Stimulated activated CD4-positive, alpha-beta T cell treated with anti-CD3 and anti-CD28 coated beads, Interleukin-2, amount 100 ng/mL, for 24 hours (primary cell): ENCODE results near the gene SH3GL3.

Source experiments
- DNase-seq, 2 donors: peaks; one replicate each; pipeline ENCODE4 v3.0.0-alpha.2; 2020

The SH3GL3 gene

DNA sequence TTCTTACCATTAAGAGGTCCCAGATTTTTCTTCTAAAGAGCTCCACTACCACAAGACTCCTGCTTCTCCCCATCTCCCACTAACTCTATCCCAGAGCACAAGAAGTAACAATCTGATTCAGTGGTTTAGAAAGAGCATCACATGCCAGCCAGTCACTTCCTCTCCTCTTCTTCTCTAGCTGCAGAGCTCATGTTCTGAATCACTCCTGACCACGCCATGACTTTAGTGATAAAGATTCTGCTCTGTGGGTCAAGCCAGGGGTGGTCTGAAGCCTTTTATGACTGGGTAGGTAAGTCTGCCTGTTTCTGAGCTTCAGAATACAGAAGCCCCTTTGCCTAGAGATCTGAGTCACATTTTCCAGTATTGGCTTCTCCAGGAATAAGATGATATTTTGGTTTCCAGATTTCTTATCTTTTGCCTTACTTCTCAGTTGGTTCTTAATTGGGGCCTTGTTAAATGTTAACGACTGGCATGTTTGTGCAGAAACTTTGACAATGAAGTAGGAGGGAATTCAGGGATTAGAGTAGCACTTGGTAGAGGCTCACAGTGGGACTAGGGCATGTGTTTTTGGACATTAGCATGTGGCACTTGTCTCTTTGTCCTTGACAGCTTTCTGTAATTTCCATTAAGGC lies 179.1 kb downstream of the SH3GL3 start:
- DNase-seq = no peak

DNA sequence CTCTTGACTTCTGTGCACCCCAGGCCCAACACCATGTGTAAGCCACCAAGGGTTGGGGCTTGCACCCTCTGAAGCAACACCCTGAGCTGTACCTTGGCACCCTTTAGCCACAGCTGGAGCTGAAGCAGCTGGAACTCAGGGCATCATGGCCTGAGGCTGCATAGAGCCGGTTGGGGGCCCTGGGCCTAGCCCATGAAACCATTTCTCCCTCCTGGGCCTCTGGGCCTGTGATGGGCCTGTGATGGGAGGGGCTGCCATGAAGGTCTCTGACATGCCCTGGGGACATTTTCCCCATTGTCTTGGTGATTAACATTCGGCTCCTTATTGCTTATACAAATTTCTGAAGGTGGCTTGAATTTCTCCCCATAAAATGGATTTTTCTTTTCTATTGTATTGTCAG lies 184.4 kb downstream of the SH3GL3 start:
- DNase-seq = no peak

DNA sequence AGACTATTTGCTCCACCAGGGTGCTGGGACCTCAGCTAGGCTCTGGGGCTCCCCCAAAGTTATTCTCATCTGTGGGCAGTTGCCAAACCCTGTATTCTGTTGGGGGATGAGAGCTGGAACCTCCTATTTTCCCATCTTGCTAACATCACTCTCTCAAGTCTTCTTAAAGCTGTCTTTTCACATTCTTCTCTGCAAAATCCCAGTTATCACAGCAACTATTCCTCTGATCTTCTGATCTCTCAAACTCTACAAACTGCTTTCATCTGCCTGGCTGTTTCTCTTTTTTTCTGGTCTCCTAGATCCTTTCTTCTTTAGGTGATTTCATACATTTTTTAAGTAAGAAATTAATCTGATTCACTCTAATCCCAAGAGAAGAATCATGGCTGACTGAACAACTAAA lies 196.1 kb downstream of the SH3GL3 start:
- no peak for DNase-seq

GRCh38 chr15:83644439-83644838 lies 197.3 kb downstream of the SH3GL3 start:
- DNase-seq = no peak

- no peak for DNase-seq
Measured at GRCh38 chr15:83650831-83651230, 203.7 kb downstream of the SH3GL3 start.

DNA sequence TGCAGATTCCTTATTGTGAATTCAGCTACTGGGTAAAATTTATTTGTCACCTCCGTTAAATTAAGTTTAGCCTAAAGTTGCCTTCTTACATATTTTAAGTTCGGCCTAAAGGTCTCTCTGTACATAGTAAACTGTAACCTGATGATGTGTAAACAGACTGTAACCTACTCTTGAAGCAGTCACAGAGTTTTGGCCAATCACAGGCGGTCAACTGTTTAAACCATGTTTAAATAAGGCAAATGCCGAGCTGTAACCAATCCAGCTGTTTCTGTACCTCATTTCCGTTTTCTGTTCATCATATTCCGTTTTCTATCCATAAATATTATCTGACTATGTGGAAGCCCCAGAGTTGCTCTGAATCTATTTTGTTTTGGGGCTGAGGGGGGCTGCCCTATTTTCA lies 204.4 kb downstream of the SH3GL3 start:
- DNase-seq = no peak

GRCh38 chr15:83652626-83653204 lies 205.6 kb downstream of the SH3GL3 start:
- no peak for DNase-seq

DNA sequence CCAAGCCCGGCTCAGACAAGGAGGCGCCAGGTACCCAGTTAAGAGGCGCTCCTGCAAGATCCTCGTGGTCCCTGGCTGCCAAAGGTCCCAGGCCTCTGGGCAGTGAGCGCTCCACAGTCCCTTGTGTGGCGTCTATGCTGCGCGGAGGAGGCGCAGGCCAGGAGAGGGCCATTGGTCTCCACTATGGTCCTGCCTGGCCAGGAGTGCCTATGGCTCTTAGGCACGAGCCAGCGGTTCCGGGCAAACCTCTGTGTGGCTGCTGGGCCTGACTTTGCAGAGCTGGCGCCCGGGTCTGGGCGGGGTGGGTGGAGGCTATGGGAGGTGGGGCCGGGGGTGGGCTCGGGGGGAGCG lies 206.1 kb downstream of the SH3GL3 start:
- DNase-seq = no peak

GRCh38 chr15:83653639-83654378 lies 206.7 kb downstream of the SH3GL3 start, which contains the start of gene ADAMTSL3:
ADAMTSL3 (plus strand) TSS chr15:83654123; CDS start chr15:83655762, 1,639 bp downstream.
- no peak for DNase-seq

DNA sequence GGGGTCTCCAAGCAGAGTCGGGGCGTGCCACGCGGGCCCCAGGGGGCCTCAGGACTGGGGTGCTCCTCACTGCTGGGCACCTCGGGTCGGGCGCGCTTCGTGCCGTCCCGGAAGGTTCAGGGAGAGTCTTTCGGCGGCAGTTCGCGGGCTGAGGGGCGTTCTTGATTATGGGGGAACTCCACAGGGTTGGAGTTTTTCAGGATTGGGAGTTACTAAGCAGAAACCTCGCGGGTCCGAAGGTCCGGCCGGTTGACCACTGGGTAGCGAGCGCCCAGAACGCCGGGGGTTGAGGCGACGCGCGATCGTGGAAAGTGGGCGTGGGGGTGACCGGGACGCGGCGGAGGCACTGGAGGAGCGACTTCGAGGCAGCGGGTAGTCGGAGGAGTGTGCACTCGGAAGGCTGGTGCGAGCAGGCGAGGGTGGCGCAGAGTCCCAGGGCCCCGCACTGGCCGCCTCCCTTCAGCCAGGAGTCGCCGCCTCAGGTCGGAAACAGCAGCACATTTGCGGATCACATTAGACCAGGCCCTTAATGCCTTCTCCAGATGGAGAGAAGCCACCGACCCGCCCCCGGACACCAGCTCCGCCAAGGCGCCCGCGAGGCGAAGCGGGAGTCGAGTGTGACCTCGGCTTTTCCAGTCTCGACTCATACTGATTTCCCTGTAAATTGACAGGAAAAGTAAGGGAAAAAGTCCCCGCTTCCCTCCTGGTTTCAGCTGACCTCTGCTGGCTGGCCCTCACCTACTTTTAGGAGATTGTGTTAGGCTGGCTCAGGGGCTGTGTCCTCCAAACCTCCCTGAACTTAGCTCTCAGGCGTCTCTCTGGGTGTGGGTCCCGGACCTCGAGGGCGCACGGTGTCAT lies 207.5 kb downstream of the SH3GL3 start:
- DNase-seq = no peak

- DNase-seq = no peak
Measured at GRCh38 chr15:83655237-83655616, 208.1 kb downstream of the SH3GL3 start.

DNA sequence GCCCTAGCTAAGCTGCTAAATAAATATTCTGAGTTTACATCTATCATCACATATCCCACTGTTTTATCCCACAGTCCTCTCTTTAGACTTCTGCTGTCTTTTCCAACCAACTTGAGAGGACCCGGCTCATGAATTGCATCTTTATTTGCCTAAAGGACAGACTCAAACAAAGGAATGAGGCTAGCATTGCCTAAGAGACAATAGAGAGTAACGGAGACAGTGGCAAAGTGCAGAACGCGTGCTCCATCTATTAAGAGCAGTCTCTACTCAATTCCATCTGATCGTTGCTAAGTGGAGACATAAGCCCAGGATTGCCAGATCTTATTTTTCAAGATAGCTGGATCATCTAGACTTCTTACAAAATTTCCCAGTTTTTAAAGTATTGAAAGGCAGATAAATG lies 209.1 kb downstream of the SH3GL3 start:
- no peak for DNase-seq

DNA sequence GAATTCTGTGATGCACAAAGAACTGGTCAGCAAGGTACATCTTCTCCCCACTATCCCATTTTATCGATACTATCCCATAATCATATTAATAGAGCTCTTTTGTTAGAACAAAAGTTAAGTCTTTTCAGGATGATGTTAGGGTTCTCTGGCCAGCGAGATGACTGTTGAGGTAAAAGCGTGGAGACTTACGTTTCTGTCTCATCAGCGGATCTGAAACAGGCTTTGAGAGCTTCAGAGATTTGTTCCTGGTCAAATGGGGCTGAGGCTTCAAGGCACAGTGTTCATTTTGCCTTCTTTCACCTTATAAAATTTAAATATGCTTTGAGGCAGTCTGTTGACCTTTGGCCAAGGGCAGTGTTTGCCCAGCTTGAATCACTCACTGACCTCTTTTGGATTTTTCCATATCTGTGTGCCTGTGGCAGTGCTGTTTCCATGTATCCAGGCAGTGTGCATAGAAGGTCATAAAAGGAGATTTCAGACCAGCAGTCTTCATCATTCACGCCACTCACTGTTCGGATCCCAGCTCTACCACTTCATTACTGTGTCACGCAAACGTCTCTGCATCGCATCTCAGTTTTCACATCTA lies 209.9 kb downstream of the SH3GL3 start:
- no peak for DNase-seq

GRCh38 chr15:83657549-83657948 lies 210.4 kb downstream of the SH3GL3 start:
- DNase-seq = no peak

GRCh38 chr15:83658430-83659416 lies 211.6 kb downstream of the SH3GL3 start:
- no peak for DNase-seq

- no peak for DNase-seq
Measured at GRCh38 chr15:83659417-83659812, 212.3 kb downstream of the SH3GL3 start.

DNA sequence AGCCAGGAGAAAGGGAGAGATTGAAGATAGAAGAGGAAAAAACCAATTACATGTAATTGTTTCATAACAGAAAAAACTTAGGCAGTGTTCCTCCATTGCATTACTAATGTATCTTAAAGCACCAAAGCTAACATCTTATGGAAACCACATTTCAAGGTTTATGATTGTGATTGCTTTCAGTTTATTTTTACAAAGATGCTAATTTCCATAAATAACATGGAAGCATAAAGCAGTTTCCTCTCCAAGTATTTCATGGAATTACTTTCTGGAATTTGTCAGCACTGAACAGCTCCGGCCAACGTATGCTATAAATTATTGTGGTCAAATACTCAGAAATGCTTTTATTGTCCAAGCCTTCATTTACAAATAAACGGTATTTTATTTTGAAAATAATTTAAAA lies 218.3 kb downstream of the SH3GL3 start:
- no peak for DNase-seq
